Gastroesophageal sphincter (tissue), 4 donors: ENCODE results near the gene SLC6A5. TPM values are rescaled to one million over a fixed set of nuclear protein-coding genes. Genes with fewer than 3 reads are reported as not detected.

Experiments
- ATAC-seq: fragments of 150-250 bp; one replicate; pipeline ENCODE4 v1.9.1; 2016; ENCODE audit warnings: mild to moderate bottlenecking, moderate library complexity
- H3K27ac ChIP-seq, 4 donors: fragments of 200-600 bp; sonication (generic) in 3 of 4; 1 replicate in 3 of 4; 2 replicates in 1 of 4; pipeline ENCODE4 v1.5.1; 2016 to 2019
- H3K27me3 ChIP-seq: fragments of 200-600 bp; sonication (generic); one replicate; pipeline ENCODE4 v1.5.1; 2019
- H3K36me3 ChIP-seq, 2 donors: fragments of 200-600 bp; sonication (generic); one replicate each; pipeline ENCODE4 v1.5.1; 2019; ENCODE audit warnings: control low read depth in 1 of 2
- H3K4me1 ChIP-seq, 3 donors: fragments of 200-600 bp; sonication (generic); 1 replicate in 2 of 3; 2 replicates in 1 of 3; pipeline ENCODE4 v1.5.1; 2016 to 2019; ENCODE audit warnings: control low read depth in 2 of 3
- H3K4me3 ChIP-seq, 2 donors: fragments of 200-600 bp; sonication (generic); one replicate each; pipeline ENCODE4 v1.5.1; 2019; ENCODE audit warnings: mild to moderate bottlenecking in 1 of 2, moderate library complexity in 1 of 2
- H3K9me3 ChIP-seq, 3 donors: fragments of 200-600 bp; sonication (generic); one replicate each; pipeline ENCODE4 v1.5.1; 2017 to 2019; ENCODE audit warnings: control low read depth in 2 of 3
- EP300 ChIP-seq: sonication (generic); formaldehyde crosslinking; IDR thresholded peaks from one replicate; pipeline ENCODE4 v1.6.1; 2017; ENCODE audit warnings: antibody characterized with exemption, mild to moderate bottlenecking
- POLR2A ChIP-seq, 2 donors: fragments of 450-650 bp; IDR thresholded peaks; one replicate each; pipeline ENCODE4 v1.6.1; 2017; ENCODE audit warnings: antibody characterized with exemption in 2 of 2, mild to moderate bottlenecking in 2 of 2, moderate library complexity in 1 of 2
- POLR2AphosphoS5 ChIP-seq: sonication (generic); formaldehyde crosslinking; IDR thresholded peaks from one replicate; pipeline ENCODE4 v1.6.1; 2017; ENCODE audit warnings: antibody characterized with exemption
- WGBS, 2 donors: methylation state at CpG; one replicate each; pipeline ENCODE4 v1.1.5; 2018; ENCODE audit warnings: low coverage in 1 of 2; 5-methylcytosine and 5-hydroxymethylcytosine counted together
- total RNA-seq, 4 donors: library from RNA; depleted of rRNA; stranded (reverse); fragments of >200 nt; gene quantifications; one replicate each; pipeline ENCODE4 v1.1.0, GENCODE V29; 2016
- TF ChIP-seq, protein P1 (sequence below), 4 experiments: fragments of 200-600 bp in 2 of 4; fragments of 450-650 bp in 2 of 4; sonication (generic) in 1 of 4; IDR thresholded peaks; one replicate each; pipeline ENCODE4 v1.5.1; 2017 to 2019; ENCODE audit warnings: antibody characterized with exemption in 4 of 4, mild to moderate bottlenecking in 2 of 4, moderate library complexity in 2 of 4

SLC6A5 gene
- total RNA-seq, 4 donors from 2014 or later: not detected

DNA sequence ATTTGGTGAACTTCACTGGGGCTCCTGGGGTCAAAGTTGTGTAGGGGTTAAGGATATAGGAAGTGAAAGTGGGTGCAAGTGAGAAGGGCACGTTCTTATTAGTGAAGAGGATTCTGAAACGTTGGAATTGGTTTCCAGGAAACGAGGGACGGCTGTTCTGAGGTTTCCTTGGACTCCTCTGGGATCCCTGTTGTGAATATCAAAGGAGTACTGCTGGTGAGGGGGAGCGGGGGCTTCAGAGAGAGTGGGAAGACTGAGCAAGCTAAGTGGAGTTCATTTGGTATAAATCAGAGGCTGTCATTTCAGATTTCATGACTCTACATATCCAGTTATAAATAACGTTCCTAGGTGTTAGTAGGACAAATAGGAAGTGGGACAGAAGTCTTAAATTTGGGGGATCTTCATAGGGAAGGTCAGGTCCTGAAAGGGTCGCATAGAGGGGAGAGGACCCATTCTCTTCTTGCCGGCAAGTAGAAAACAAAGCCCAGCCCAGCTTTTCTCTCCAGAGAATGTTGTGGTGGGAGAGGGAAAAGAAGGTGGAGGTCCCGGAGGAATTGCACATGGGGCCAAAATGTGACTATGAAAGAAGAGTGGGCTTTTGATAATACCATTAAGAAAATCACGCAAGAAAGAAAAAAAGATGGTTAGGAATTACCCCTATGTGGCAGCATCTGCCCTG lies 68.9 kb downstream of the SLC6A5 start:
- Histone ChIP-seq H3K9me3 (no peaks in the 10 kb centered on the region), H3K4me3 (peak overlapping the region in 1 of 2 donors; percentile 43), H3K27me3 (peaks cover 69% of the 10 kb centered on the region), H3K27ac (no peak overlapping the region), H3K4me1 (peaks cover 0 to 19% (median 3%) of the 10 kb centered on the region in 3 donors), H3K36me3 (no peaks in the 10 kb centered on the region)
- TF ChIP-seq EP300 (no peak), POLR2AphosphoS5 (no peak), POLR2A (IDR thresholded peaks at IDR 0.05) (no peak)
- TF ChIP-seq, protein P1, sequence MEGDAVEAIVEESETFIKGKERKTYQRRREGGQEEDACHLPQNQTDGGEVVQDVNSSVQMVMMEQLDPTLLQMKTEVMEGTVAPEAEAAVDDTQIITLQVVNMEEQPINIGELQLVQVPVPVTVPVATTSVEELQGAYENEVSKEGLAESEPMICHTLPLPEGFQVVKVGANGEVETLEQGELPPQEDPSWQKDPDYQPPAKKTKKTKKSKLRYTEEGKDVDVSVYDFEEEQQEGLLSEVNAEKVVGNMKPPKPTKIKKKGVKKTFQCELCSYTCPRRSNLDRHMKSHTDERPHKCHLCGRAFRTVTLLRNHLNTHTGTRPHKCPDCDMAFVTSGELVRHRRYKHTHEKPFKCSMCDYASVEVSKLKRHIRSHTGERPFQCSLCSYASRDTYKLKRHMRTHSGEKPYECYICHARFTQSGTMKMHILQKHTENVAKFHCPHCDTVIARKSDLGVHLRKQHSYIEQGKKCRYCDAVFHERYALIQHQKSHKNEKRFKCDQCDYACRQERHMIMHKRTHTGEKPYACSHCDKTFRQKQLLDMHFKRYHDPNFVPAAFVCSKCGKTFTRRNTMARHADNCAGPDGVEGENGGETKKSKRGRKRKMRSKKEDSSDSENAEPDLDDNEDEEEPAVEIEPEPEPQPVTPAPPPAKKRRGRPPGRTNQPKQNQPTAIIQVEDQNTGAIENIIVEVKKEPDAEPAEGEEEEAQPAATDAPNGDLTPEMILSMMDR (IDR thresholded peaks at IDR 0.05): no peak
- ATAC-seq: no peak
- WGBS, 2 donors: 18 to 33% methylated on average over 9 to 10 of the region's 10 CpGs

DNA sequence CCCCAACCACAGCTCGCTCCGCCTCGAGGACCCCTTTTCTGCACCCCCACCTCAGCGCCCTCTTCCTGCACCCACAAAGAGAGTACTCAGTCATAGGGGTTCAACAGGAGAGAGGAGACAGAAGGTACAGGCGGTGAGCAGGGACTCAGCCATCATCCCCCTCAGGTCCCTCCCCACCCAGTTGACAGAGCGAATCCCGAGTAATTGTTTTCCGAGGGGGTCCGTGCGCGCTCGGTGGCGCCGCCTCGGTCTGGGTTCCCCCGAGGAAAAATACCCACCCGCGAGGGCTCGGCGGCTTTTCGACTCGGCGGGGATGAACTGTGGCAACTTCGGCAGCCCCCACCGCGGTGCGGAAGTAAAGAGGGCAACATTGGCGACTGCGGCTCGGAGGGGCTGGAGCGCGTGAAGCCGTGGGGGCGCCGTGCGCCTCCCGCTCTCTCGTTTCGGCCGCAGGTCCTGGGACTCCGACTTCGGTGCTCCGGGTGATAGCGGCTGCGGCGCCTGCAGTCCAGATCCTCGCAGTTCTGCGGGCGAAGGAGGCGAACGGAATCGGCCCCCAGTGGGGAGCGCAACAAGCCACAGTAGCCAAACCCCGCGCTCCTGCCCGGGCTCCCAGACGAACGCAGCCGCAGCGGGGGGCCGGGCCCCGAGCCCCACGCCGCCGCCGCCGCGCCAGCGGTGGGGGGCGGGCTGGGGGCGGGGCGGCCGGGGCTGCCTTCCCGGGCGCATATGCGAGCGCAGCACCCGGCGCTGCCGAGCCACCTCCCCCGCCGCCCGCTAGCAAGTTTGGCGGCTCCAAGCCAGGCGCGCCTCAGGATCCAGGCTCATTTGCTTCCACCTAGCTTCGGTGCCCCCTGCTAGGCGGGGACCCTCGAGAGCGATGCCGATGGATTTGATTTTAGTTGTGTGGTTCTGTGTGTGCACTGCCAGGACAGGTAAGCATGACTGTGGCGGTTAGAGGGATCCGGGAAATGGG lies 69.7 kb downstream of the SLC6A5 start, which contains the start of gene NELL1:
Gene NELL1, plus strand, starts transcription at position 743 of the 976 bp plus-strand sequence.
- Histone ChIP-seq H3K36me3 (no peaks in the 10 kb centered on the region), H3K4me3 (peak within 1 kb of the TSS in 1 of 2 donors; percentile 43), H3K27me3 (peaks cover 72% of the 10 kb centered on the region), H3K4me1 (peaks cover 0 to 19% (median 3%) of the 10 kb centered on the region in 3 donors), H3K9me3 (no peaks in the 10 kb centered on the region), H3K27ac (no peak within 1 kb of the TSS)
- peak; percentile 11 for ATAC-seq
- WGBS, 2 donors: 9% methylated on average over 4 of the region's 93 CpGs; no CpG with 5 or more reads in 1 of the 2 donors
- TF ChIP-seq POLR2A (IDR thresholded peaks at IDR 0.05) (no peak), POLR2AphosphoS5 (no peak), EP300 (no peak)
- TF ChIP-seq, protein P1 (IDR thresholded peaks at IDR 0.05): no peak

DNA sequence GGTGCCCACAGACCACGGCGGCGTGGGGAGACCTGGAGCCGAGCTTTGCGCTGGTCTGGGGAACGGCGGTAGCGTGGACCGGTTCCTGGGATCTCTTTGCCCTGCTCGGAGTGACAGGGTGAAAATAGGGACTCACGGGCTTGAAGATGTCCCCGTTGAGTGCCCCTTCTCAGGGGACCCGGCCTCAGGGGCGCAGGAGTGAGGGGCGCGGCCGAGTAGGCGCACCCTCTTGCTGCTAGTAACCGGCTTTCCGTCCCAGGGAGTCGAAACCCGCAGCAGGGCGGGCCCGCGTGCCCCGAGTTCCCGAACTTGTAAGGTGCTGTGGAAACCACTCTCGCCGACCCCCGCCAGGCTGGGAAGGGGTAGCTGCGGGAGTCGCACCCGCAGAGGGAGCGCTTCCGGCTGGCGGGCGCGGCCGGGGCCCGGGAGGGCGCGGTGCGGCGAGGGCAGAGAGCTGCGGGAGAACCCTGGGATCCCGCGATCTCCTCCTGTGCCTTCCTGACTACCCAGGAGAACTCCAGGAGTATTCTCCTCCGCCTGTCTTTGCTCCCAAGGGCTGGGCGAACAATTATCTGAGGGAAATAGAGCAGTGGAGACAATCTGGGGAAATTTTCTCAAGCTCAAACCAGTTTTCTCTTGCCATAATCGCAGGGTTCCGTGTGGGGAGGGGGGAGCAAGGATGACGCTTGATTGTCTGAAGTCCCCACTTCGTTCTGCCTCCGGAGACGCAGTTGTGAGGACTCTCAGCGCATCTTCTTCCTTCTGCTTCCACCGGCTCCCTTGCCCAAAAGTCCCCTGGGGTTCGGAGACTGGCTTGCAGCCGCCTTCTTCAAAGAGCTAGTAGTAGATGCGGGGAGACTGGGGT lies 70.6 kb downstream of the SLC6A5 start:
- TF ChIP-seq POLR2A (IDR thresholded peaks at IDR 0.05): no peak
- TF ChIP-seq POLR2AphosphoS5: no peak
- TF ChIP-seq, protein P1 (IDR thresholded peaks at IDR 0.05): no peak
- TF ChIP-seq EP300: no peak
- peak overlapping the region in 1 of 2 donors; percentile 43 for H3K4me3 ChIP-seq
- peaks cover 72% of the 10 kb centered on the region for H3K27me3 ChIP-seq
- no peak overlapping the region for H3K27ac ChIP-seq
- no peaks in the 10 kb centered on the region for H3K9me3 ChIP-seq
- 0 to 5% methylated on average over 4 to 8 of the region's 60 CpGs for WGBS, 2 donors
- no peak for ATAC-seq
- no peaks in the 10 kb centered on the region for H3K36me3 ChIP-seq
- peaks cover 0 to 19% (median 3%) of the 10 kb centered on the region in 3 donors for H3K4me1 ChIP-seq

DNA sequence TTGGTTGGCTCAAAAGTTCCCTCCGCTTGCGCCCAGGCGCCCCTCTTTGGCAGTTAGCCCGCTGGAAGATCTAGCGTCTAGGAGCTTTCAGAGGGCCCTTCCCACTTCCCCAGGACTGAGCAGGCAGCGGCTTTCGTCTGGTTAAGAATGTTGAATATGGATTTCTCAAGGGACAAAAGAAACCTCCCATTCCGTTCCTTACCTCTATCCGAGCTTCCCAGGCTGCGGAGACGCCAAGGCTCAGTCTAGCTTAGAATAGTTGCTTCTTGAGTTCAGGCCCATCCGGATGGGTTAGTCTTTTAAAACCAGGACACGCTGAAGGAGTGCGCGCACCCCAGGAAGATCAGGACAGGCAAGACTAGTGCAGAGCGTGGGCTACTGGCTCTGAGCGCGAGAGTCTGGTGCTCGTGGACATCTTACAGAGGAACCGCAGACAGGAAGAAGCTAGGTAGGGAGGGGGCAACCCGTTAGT lies 71.6 kb downstream of the SLC6A5 start:
- Histone ChIP-seq H3K4me1 (peaks cover 0 to 19% (median 3%) of the 10 kb centered on the region in 3 donors), H3K27me3 (peaks cover 73% of the 10 kb centered on the region), H3K4me3 (peak overlapping the region in 1 of 2 donors; percentile 43), H3K27ac (no peak overlapping the region), H3K9me3 (no peaks in the 10 kb centered on the region), H3K36me3 (no peaks in the 10 kb centered on the region)
- TF ChIP-seq EP300 (no peak), POLR2AphosphoS5 (no peak), POLR2A (IDR thresholded peaks at IDR 0.05) (no peak)
- TF ChIP-seq, protein P1 (IDR thresholded peaks at IDR 0.05): no peak
- WGBS, 2 donors: 23 to 24% methylated on average over 8 to 14 of the region's 21 CpGs
- no peak for ATAC-seq
